Inferior parietal cortex (tissue), 1 donor: ENCODE measurements around the gene PDE1A.

Experiments used
- DNase-seq: peaks from one replicate; pipeline ENCODE4 v3.0.0-alpha.2; 2016; ENCODE audit errors: extremely low spot score

The PDE1A gene

GRCh38 chr2:182133195-182133891 lies 293.5 kb downstream of the PDE1A start:
- no peak for DNase-seq

- no peak for DNase-seq
Measured at GRCh38 chr2:182132605-182133004, 294.2 kb downstream of the PDE1A start.

- DNase-seq: no peak
Measured at GRCh38 chr2:182128821-182129707, 297.8 kb downstream of the PDE1A start.

- no peak for DNase-seq
Measured at GRCh38 chr2:182117196-182117595, 309.6 kb downstream of the PDE1A start.

GRCh38 chr2:182116774-182117173 lies 310.1 kb downstream of the PDE1A start:
- DNase-seq: no peak

- DNase-seq: no peak
Measured at GRCh38 chr2:182115258-182115657, 311.6 kb downstream of the PDE1A start.

GRCh38 chr2:182113334-182113733 lies 313.5 kb downstream of the PDE1A start:
- no peak for DNase-seq

GRCh38 chr2:182110347-182110746 lies 316.5 kb downstream of the PDE1A start:
- no peak for DNase-seq

- DNase-seq: no peak
Measured at GRCh38 chr2:182103526-182103925, 323.3 kb downstream of the PDE1A start.

GRCh38 chr2:182101263-182101662 lies 325.6 kb downstream of the PDE1A start:
- no peak for DNase-seq

- DNase-seq: no peak
Measured at GRCh38 chr2:182098648-182099047, 328.2 kb downstream of the PDE1A start.

- DNase-seq: no peak
Measured at GRCh38 chr2:182097571-182098164, 329.2 kb downstream of the PDE1A start.

- no peak for DNase-seq
Measured at GRCh38 chr2:182090486-182090885, 336.4 kb downstream of the PDE1A start.
